Small intestine (tissue), 7 donors: ENCODE measurements around the gene BMPR1B. TPM values are rescaled to one million over a fixed set of nuclear protein-coding genes. Genes with fewer than 3 reads are reported as not detected.

ENCODE experiments used
- DNase-seq, 2 donors: peaks; one replicate each; pipeline versions ENCODE4 v3.0.0 to v3.0.0-alpha.2; 2013
- FAIRE-seq: peaks from 2 replicates; lab custom pipeline; 2012; peaks lifted over from hg19 to GRCh38; lab: Jason Lieb, UNC
- H3K27ac ChIP-seq, 3 donors: one replicate each; pipeline ENCODE4 v1.5.1; 2013; ENCODE audit warnings: low read length in 2 of 3, mild to moderate bottlenecking in 2 of 3, control low read depth in 1 of 3, inconsistent platforms in 1 of 3, low read depth in 1 of 3, moderate library complexity in 1 of 3
- H3K27me3 ChIP-seq, 3 donors: one replicate each; pipeline ENCODE4 v1.6.1; 2013; ENCODE audit warnings: low read length in 3 of 3, inconsistent platforms in 1 of 3; ENCODE audit not compliant: control insufficient read depth in 3 of 3, insufficient read depth in 3 of 3
- H3K36me3 ChIP-seq, 3 donors: one replicate each; pipeline ENCODE4 v1.6.1; 2013; ENCODE audit warnings: low read length in 3 of 3, inconsistent platforms in 1 of 3, low read depth in 1 of 3, mild to moderate bottlenecking in 1 of 3, moderate library complexity in 1 of 3; ENCODE audit not compliant: control insufficient read depth in 3 of 3, insufficient read depth in 2 of 3
- H3K4me1 ChIP-seq, 3 donors: one replicate each; pipeline ENCODE4 v1.6.1; 2013; ENCODE audit warnings: low read length in 2 of 3, inconsistent platforms in 1 of 3, low read depth in 1 of 3, mild to moderate bottlenecking in 1 of 3, moderate library complexity in 1 of 3; ENCODE audit not compliant: control insufficient read depth in 3 of 3, insufficient read depth in 2 of 3
- H3K4me3 ChIP-seq, 3 donors: one replicate each; pipeline ENCODE4 v1.5.1; 2013; ENCODE audit warnings: low read length in 3 of 3, control low read depth in 1 of 3, inconsistent platforms in 1 of 3, low read depth in 1 of 3, mild to moderate bottlenecking in 1 of 3, moderate library complexity in 1 of 3
- H3K9me3 ChIP-seq, 2 donors: one replicate each; pipeline ENCODE4 v1.6.1; 2013; ENCODE audit warnings: low read depth in 1 of 2, low read length in 1 of 2; ENCODE audit not compliant: control insufficient read depth in 2 of 2, insufficient read depth in 1 of 2
- WGBS, 3 donors: extraction: QIAGEN DNeasy Blood & Tissue Kit; methylation state at CpG; one replicate each; pipeline ENCODE4 v1.1.7; 2013; 5-methylcytosine and 5-hydroxymethylcytosine counted together
- polyA plus RNA-seq, 4 donors: library from polyadenylated mRNA; stranded (reverse) in 3 of 4; unstranded in 1 of 4; fragments of 200-250 nt in 3 of 4; fragments of 120-200 nt in 1 of 4; gene quantifications; one replicate each; pipeline versions ENCODE4 v1.2.1 to v1.2.3, GENCODE V29; 2013
- donor health status: healthy with polysubstance abuse.
- donor health status: control.
- donor health status: control.
- donor health status: Bipolar disorder and iron deficiency.
- donor health status: healthy.

BMPR1B gene
- polyA plus RNA-seq, 4 donors = 0.07 to 0.10 TPM; not detected in 2

- Histone ChIP-seq H3K4me1 (no peaks in the 10 kb centered on the region), H3K36me3 (no peaks in the 10 kb centered on the region), H3K4me3 (no peak overlapping the region), H3K27ac (no peak overlapping the region), H3K27me3 (peaks cover 0 to 9% (median 4%) of the 10 kb centered on the region in 3 donors), H3K9me3 (no peaks in the 10 kb centered on the region)
- no peak for DNase-seq
- 59 to 74% (median 64%) methylated on average over 3 of the region's 3 CpGs for WGBS, 3 donors
- no peak for FAIRE-seq
Observed at GRCh38 chr4:94765174-94765573, 7.4 kb downstream of the BMPR1B start.

DNA sequence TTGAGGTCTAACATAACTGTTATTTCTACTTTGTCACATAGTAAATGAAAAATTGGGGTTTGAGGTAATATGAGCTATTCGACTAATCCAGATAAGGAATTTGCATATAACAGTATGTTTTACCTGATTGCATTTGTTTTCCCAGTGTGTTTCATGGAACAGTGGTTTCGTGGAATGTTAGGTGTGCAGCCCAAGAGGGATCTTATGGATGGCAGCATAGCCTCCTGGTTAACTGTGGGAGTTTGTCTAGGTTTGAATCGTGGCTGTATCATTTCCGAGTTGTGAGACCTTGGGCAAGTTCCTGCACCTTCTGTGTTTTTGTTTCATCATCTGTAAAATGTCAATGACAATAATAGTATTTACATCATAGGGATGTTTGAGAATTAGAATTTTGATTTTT lies 7.9 kb downstream of the BMPR1B start:
- Histone ChIP-seq H3K4me1 (no peaks in the 10 kb centered on the region), H3K9me3 (no peaks in the 10 kb centered on the region), H3K36me3 (no peaks in the 10 kb centered on the region), H3K27ac (no peak overlapping the region), H3K4me3 (no peak overlapping the region), H3K27me3 (peaks cover 0 to 6% (median 4%) of the 10 kb centered on the region in 3 donors)
- FAIRE-seq = no peak
- 42 to 67% (median 48%) methylated on average over 4 of the region's 4 CpGs for WGBS, 3 donors
- no peak for DNase-seq

DNA sequence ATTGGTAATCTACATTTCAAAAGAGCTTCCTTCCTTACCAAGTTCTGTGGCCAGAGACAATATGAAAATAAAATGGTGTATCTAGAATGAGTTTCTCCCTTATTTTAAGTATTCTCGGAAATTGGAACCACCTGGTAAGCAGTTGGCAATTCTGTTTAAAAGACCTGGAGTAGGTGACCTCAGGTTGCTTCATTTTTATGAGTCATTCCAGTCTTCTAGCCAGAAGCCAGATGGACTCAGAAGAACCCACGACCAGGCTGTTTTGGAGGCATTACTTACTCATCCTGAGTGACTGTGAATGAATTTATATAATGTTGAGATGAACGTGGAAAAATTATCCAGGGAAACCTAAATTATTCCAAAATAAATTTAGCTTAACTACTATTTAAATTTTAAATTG lies 9.1 kb downstream of the BMPR1B start:
- WGBS, 3 donors = 55 to 69% (median 60%) methylated on average over 3 of the region's 3 CpGs
- no peaks in the 10 kb centered on the region for H3K36me3 ChIP-seq
- peaks cover 0 to 6% (median 4%) of the 10 kb centered on the region in 3 donors for H3K27me3 ChIP-seq
- DNase-seq = no peak
- no peaks in the 10 kb centered on the region for H3K9me3 ChIP-seq
- no peaks in the 10 kb centered on the region for H3K4me1 ChIP-seq
- no peak for FAIRE-seq
- no peak overlapping the region for H3K27ac ChIP-seq
- no peak overlapping the region for H3K4me3 ChIP-seq

GRCh38 chr4:94767446-94767845 lies 9.7 kb downstream of the BMPR1B start:
- no peak for DNase-seq
- no peak for FAIRE-seq
- WGBS, 3 donors = 73 to 82% (median 75%) methylated on average over 1 of the region's 1 CpG
- no peaks in the 10 kb centered on the region for H3K36me3 ChIP-seq
- H3K9me3 ChIP-seq = no peaks in the 10 kb centered on the region
- H3K27me3 ChIP-seq = peaks cover 0 to 6% (median 4%) of the 10 kb centered on the region in 3 donors
- no peak overlapping the region for H3K4me3 ChIP-seq
- H3K4me1 ChIP-seq = no peaks in the 10 kb centered on the region
- H3K27ac ChIP-seq = no peak overlapping the region

- Histone ChIP-seq H3K36me3 (no peaks in the 10 kb centered on the region), H3K4me3 (no peak overlapping the region), H3K4me1 (no peaks in the 10 kb centered on the region), H3K27ac (no peak overlapping the region), H3K9me3 (peaks cover 0 to 11% of the 10 kb centered on the region in 2 donors), H3K27me3 (no peaks in the 10 kb centered on the region)
- WGBS, 3 donors = 15 to 55% (median 30%) methylated on average over 1 of the region's 1 CpG
- no peak for DNase-seq
- FAIRE-seq = no peak
Observed at GRCh38 chr4:94782707-94783106, 25.0 kb downstream of the BMPR1B start.

DNA sequence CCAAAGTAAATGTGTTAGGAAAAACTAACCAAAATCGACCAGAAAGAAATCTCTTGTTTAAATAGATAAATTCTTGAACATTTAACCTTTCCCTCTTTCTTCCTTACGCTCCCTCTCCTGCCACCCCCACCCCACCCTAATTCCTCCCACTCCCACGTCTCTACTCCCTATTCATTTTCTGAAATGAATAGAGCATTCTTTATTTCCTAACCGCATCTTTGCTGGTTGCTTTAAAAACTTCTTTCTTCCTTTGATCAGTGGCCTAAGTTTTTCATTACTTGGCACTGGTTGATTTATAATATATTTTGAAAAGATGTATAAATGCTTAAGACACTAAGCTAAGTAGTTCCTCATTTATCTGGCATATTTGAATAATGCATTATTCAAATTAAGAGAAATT lies 33.9 kb downstream of the BMPR1B start:
- no peaks in the 10 kb centered on the region for H3K27me3 ChIP-seq
- no peak for DNase-seq
- no peak overlapping the region for H3K27ac ChIP-seq
- 47 to 65% (median 51%) methylated on average over 4 of the region's 4 CpGs for WGBS, 3 donors
- H3K4me1 ChIP-seq = no peaks in the 10 kb centered on the region
- H3K4me3 ChIP-seq = no peak overlapping the region
- H3K36me3 ChIP-seq = no peaks in the 10 kb centered on the region
- no peaks in the 10 kb centered on the region for H3K9me3 ChIP-seq
- no peak for FAIRE-seq

DNA sequence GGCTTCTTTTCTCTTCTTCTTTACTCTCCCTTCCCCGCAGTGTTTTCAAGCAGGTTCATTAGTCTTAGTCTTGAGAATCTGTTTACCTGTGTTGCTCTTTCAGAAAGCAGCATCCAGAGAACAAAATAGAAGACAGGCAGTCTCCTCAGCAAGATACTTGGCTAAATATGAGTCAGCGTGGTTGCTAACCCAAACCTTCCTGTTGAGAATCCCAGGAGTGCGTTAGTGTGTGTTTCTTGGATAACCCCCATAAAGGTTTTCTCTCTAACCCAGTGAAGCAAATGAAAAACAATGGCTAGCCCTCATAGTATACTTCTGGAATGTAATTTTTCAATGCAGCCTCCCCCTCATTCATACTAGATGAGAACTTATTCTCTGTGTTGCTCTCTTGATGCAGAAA lies 41.1 kb downstream of the BMPR1B start:
- no peak overlapping the region for H3K27ac ChIP-seq
- FAIRE-seq = no peak
- no peaks in the 10 kb centered on the region for H3K36me3 ChIP-seq
- no peaks in the 10 kb centered on the region for H3K9me3 ChIP-seq
- 77 to 81% (median 81%) methylated on average over 3 of the region's 3 CpGs for WGBS, 3 donors
- no peak overlapping the region for H3K4me3 ChIP-seq
- no peaks in the 10 kb centered on the region for H3K27me3 ChIP-seq
- no peaks in the 10 kb centered on the region for H3K4me1 ChIP-seq
- no peak for DNase-seq

GRCh38 chr4:94801016-94801415 lies 43.3 kb downstream of the BMPR1B start:
- Histone ChIP-seq H3K4me1 (no peaks in the 10 kb centered on the region), H3K9me3 (no peaks in the 10 kb centered on the region), H3K27ac (no peak overlapping the region), H3K4me3 (no peak overlapping the region), H3K36me3 (no peaks in the 10 kb centered on the region), H3K27me3 (no peaks in the 10 kb centered on the region)
- FAIRE-seq (no peak), DNase-seq (no peak)
- 80 to 82% (median 80%) methylated on average over 2 of the region's 2 CpGs for WGBS, 3 donors

DNA sequence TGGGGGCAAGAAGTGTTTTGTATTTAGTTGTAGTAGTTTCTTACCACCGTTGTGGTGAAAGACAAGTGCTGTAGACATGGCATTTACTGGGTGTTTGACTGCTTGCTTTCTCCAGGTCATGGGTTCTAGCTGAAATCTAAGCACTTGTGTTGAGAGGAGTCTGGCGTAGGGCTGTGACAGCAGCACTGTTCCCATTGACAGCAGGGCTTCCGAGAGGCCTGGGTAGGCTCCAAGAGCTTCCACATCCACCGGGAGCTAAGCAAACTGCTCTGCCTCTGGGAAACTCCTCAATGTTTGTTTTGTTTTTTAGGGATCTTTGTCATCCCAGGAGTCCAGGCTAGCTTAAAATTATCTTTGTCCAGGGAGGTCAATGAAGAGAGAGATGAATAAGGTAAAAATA lies 44.3 kb downstream of the BMPR1B start:
- Histone ChIP-seq H3K27me3 (no peaks in the 10 kb centered on the region), H3K36me3 (no peaks in the 10 kb centered on the region), H3K27ac (no peak overlapping the region), H3K4me1 (no peaks in the 10 kb centered on the region), H3K4me3 (no peak overlapping the region), H3K9me3 (no peaks in the 10 kb centered on the region)
- WGBS, 3 donors = 61 to 75% (median 70%) methylated on average over 4 of the region's 4 CpGs
- DNase-seq = no peak
- no peak for FAIRE-seq
